Nephron progenitor cell (in vitro differentiated cells): ENCODE measurements around the gene PARD3.

ENCODE experiments used
- DNase-seq: peaks from one replicate; pipeline ENCODE4 v3.0.0; 2021
- H3K27ac Mint-ChIP-seq: 2 replicates; pipeline ENCODE4 v1.8.0; 2021; ENCODE audit warnings: mild to moderate bottlenecking, moderate library complexity, mixed read lengths
- H3K27me3 Mint-ChIP-seq: 2 replicates; pipeline ENCODE4 v1.8.0; 2021; ENCODE audit warnings: mild to moderate bottlenecking, low read depth, mixed read lengths; ENCODE audit not compliant: poor library complexity
- H3K36me3 Mint-ChIP-seq: 2 replicates; pipeline ENCODE4 v1.8.0; 2021; ENCODE audit warnings: low read depth, mixed read lengths
- H3K4me1 Mint-ChIP-seq: 2 replicates; pipeline ENCODE4 v1.8.0; 2021; ENCODE audit warnings: mixed read lengths
- H3K4me3 Mint-ChIP-seq: 2 replicates; pipeline ENCODE4 v1.8.0; 2021; ENCODE audit warnings: mild to moderate bottlenecking, moderate library complexity, mixed read lengths
- H3K9me3 Mint-ChIP-seq: 2 replicates; pipeline ENCODE4 v1.8.0; 2021; ENCODE audit warnings: mild to moderate bottlenecking, moderate library complexity, mixed read lengths
- CTCF ChIP-seq: fragments of 200-600 bp; sonication (generic); IDR thresholded peaks from 2 replicates; pipeline ENCODE4 v1.5.0; 2021; ENCODE audit warnings: antibody characterized with exemption

Gene PARD3

GRCh38 chr10:34413214-34413613 is 401.9 kb downstream of the PARD3 start:
- no peaks in the 10 kb centered on the region for H3K36me3 Mint-ChIP-seq
- no peak for DNase-seq

GRCh38 chr10:34408956-34409355 is 406.1 kb downstream of the PARD3 start:
- H3K27me3 Mint-ChIP-seq = no peaks in the 10 kb centered on the region
- H3K4me3 Mint-ChIP-seq = no peak overlapping the region
- DNase-seq = no peak
- H3K27ac Mint-ChIP-seq = no peak overlapping the region
- no peaks in the 10 kb centered on the region for H3K36me3 Mint-ChIP-seq
- no peaks in the 10 kb centered on the region for H3K9me3 Mint-ChIP-seq
- H3K4me1 Mint-ChIP-seq = peaks cover 4% of the 10 kb centered on the region
- no peak for TF ChIP-seq CTCF

More at GRCh38 chr10:34413214-34413613, 401.9 kb downstream of the PARD3 start:
- TF ChIP-seq CTCF = no peak
- Mint-ChIP-seq H3K4me3 (no peak overlapping the region), H3K27me3 (no peaks in the 10 kb centered on the region), H3K9me3 (no peaks in the 10 kb centered on the region), H3K4me1 (peaks cover 13% of the 10 kb centered on the region), H3K27ac (no peak overlapping the region)

GRCh38 chr10:34408381-34408780 is 406.7 kb downstream of the PARD3 start:
- Mint-ChIP-seq H3K36me3 (no peaks in the 10 kb centered on the region), H3K27me3 (no peaks in the 10 kb centered on the region), H3K4me3 (no peak overlapping the region), H3K4me1 (peaks cover 4% of the 10 kb centered on the region), H3K9me3 (no peaks in the 10 kb centered on the region), H3K27ac (no peak overlapping the region)
- no peak for TF ChIP-seq CTCF
- DNase-seq = no peak

GRCh38 chr10:34407324-34407805 is 407.7 kb downstream of the PARD3 start:
- H3K9me3 Mint-ChIP-seq = no peaks in the 10 kb centered on the region
- no peak overlapping the region for H3K27ac Mint-ChIP-seq
- no peak for TF ChIP-seq CTCF
- no peak for DNase-seq
- H3K36me3 Mint-ChIP-seq = no peaks in the 10 kb centered on the region
- H3K4me3 Mint-ChIP-seq = no peak overlapping the region
- peaks cover 8% of the 10 kb centered on the region for H3K4me1 Mint-ChIP-seq
- H3K27me3 Mint-ChIP-seq = no peaks in the 10 kb centered on the region

- peaks cover 8% of the 10 kb centered on the region for H3K4me1 Mint-ChIP-seq
- TF ChIP-seq CTCF = no peak
- H3K27me3 Mint-ChIP-seq = no peaks in the 10 kb centered on the region
- H3K36me3 Mint-ChIP-seq = no peaks in the 10 kb centered on the region
- DNase-seq = no peak
- H3K9me3 Mint-ChIP-seq = no peaks in the 10 kb centered on the region
- peak overlapping the region; percentile 7 for H3K27ac Mint-ChIP-seq
- H3K4me3 Mint-ChIP-seq = no peak overlapping the region
These were observed 408.4 kb downstream of the PARD3 start for GRCh38 chr10:34406463-34407323.
